HG03354 (cell line): ENCODE measurements around the gene AKNAD1.

ENCODE experiments used
- ATAC-seq: cut with Tn5 transposase; IDR thresholded peaks from one replicate; pipeline ENCODE4 v1.9.1; 2021; ENCODE audit warnings: mild to moderate bottlenecking; ENCODE audit not compliant: unreplicated experiment, poor library complexity, severe bottlenecking

The AKNAD1 gene

DNA sequence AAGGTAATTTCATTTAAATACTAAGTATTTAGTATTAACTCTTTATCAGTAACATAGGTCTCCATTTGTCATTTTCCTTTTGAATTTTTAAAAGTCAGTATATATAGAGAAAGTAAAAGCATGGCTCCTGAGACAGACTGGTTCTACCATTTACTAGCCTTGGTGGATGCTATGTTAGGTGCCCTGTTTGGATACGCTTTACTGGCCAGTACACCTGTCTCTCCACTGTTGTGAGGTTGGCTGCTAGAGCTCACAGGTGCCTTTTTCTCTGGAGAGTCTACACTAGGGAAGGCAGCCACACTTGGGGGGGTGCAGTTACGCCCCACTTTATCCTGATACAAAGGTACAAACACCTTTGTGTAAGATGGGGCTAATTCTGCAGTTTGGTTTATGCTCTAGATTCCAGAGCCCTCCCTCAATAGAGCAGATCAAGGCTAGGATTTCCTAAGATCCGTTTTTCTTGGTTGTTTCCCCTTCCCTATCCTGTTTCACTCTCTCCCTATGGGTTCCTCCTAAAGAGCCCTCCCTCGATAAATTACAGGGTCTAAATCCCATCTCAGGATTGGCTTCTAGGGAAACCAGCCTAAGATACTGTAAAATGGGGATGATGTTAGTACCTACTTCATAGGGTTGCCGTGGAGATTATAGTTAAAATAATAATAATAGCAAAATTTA is 14.3 kb upstream of the AKNAD1 start:
- no peak for ATAC-seq

DNA sequence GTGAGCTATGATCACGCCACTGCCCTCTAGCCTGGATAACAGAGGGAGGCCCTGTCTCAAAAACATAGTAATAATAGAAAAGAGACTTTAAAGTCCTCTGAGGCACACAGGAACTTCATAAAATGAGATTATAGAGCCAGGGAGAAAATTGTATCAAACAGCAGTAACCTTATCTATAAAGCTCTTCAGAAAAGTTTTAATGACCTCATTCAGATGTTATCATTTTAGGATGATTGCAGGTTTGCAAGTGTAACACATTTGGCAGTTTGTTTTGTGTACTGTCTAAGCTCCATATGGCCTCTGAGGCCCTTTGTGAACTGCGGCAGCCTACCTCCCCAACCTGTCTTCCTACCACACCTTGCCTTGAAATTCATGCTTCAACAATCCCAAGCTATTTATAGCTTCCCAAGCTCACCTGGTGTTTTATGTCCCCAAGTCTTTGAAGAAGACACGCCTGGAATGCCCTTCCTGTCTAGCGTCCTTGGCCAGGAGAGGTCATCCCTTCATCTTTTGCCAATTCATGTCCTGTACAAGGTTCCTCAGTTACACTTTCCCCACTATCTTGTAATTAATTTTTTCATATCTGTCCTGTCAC is 8.5 kb upstream of the AKNAD1 start:
- no peak for ATAC-seq

DNA sequence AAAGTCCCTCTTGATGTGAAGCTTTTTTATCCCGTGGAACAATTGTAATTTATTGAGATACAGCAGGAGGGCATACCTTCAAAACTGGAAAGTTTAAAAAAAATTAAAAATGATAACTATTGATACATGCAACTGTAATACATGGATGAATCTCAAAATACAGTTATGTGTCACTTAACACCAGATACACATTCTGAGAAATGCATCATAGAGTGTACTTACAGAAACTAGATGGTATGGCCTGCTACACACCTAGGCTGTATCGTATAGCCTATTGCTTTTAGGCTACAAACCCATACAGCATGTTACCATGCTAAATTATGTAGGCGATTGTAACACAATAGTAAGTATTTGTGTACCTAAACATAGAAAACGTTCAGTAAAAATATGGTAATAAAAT is 7.1 kb upstream of the AKNAD1 start:
- ATAC-seq = no peak

DNA sequence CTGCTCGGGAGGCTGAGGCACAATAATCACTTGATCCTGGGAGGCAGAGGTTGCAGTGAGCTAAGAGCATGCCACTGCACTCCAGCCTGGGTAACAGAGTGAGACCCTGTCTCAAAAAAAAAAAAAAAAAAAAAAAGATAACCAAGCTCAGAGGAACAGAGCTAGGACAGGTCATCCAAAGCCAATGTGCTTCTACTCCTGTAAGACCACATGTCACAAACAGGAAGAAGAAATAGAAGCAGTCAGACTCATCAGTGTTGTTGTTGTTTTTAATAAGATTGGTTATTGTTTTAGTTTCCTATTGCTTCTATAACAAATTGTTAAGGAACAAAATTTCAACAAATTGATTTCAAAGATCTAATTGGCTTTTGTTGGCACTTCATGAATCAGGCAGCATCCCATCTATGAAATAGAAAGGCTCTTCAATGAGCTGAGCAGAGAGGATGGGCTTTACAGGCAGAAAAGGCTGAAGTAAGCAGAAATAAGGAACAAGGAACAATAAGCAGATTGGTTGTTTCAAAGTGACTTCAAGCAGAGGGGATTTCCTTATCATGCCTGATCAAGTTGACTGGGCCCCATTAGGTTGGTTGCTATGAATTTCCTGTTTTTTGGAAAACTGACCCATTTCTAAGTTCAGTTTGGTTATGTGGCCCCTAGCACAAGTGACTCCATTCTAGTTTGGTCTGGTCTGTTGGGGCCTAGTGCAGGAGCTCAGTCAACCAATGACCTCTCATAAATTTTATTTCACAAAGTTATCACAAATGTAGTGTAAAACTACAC is 6.0 kb upstream of the AKNAD1 start:
- ATAC-seq = no peak

DNA sequence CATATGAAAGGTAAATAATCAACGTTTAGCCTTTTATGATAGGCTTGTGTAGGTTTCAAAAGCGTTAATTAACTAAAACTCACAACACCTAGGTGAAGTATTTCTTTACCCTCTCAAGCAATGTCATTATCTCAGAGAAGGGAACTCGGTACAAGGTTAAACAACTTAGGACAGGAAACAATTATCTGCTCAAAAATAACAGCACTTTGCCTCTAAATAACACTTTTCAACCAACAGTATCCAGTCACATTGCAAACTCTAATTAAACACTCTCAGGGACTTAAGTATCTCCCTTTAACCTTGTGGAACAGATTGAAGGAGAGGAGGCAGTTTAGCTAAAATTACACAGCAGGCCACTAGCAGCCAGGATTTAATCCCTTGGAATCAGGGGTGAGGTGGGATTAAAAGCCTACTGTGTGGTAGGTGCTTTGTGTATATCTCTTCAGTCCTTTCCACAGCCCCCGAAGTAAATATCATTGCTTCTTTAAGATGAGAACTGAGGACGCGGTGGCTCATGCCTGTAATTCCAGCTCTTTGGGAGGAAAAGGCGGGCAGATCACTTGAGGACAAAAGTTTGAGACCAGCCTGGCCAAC is 5.2 kb upstream of the AKNAD1 start:
- no peak for ATAC-seq

DNA sequence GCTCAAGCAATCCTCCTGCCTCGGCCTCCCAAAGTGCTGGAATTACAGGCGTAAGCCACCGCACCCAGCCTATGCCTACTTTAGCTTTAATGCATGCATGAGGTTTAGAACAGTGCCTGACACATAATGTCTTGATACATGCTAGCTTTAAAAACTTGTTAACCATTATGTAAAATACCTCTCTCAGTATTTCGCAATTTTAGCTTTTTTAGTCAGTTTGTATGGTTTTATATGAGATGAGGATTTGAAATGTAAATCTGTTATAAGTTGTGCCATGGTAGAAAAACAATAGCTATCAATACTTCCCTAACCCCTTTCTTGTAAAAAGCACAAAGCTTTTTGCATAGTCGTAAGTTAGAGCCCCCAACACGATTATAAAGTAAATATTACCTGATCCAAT is 4.7 kb upstream of the AKNAD1 start:
- ATAC-seq = no peak

DNA sequence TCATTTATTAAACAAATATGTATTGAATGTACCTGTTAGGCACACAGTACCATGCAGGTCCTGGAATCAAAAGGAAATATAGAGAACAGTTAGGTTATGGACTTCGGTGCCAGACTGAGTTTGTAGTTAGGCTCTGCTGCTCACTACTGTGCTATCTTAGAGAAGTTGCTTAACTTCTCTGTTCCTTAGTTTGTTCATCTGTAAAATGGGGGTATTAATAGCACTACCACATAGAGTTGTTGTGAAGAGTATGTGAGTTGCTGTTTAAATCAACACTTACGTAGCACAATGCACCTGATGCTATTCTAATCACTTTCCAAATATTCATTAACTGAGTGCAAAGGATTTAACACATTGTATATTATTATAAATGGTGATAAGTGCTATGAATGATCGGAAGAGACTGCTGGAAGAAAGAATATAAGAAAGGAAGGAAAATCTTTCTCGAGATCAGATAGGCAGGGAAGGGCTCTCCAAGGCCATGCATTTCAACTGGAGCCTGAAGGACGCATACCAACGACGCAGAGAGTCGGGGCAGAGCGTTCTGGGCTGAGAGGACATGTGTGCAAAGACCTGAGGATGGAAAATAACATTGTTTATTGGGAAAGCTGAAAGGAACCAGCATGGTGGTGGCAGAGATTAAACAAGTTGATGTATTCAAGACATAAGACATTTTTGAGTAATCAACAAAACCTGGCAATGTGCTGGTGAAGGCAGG is 3.5 kb upstream of the AKNAD1 start:
- ATAC-seq = no peak

DNA sequence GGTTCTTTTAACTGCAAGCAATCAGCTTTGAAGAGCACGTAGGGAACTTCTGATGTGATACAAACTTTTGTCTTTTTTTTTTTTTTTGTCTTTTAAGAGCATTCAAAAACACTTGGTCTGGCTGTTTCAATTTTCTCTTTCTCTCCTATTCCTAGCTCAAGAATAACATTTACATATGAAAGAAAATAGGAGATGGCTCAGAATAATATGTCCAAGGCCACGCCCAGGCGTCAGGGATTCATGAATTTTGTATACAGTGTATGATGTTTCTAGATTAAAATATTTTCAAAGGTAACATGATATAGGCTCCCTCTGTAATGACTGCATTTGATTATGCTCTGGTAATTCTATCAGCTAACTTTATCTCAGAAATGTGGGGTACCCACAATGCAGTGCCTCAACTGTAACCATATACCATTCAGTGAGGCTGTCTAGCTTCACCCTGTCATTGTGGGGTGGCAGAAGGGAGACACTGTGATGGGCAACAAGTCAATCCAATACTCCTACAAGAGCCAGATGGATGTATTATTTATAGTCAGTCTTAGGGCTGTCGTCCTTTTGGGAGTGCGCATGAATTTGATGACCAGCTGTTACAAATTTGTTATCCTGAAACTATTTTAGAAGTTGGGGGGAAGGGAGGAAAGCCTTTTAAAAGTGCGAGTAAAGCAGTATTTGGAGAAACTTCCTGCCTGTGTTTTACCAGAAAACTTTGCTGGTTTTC is 1.5 kb upstream of the AKNAD1 start:
- ATAC-seq = no peak

DNA sequence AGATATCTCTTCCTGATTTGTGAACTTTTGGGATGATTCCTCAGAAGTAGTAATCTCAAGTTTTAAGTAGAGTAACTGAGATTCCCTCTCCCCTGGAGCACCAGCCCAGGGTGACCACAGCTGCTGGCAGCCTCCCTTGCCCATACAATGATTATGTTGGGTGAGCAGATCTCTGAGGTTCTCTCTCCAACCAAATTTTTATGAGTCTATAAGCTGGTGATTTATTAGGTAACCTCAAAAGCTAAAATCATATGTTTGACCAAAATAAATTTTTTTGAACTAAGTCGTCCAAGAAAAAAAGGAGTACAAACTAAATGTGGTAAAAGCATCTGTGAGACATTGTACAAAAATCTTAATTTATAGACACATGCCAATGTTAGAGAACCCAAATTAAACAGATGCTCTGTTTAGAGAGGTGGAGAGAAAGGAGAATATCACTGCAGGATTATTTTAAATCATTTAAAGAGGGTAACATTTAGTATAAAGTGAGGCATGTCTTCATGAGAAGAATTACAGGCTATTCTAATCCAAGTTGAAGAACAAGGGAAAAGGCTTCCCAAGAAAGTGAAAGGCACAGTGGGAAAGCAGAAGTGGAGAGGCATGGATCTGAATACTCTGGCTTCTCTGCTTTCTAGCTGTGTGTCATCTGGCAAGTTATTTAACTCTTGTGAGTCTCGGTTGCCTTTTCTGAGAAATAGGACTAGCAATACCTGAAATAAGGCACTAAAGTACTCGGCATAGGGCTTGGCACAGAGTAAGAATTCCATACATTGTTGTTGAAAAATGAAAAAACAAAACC is 2.5 kb downstream of the AKNAD1 start:
- no peak for ATAC-seq

DNA sequence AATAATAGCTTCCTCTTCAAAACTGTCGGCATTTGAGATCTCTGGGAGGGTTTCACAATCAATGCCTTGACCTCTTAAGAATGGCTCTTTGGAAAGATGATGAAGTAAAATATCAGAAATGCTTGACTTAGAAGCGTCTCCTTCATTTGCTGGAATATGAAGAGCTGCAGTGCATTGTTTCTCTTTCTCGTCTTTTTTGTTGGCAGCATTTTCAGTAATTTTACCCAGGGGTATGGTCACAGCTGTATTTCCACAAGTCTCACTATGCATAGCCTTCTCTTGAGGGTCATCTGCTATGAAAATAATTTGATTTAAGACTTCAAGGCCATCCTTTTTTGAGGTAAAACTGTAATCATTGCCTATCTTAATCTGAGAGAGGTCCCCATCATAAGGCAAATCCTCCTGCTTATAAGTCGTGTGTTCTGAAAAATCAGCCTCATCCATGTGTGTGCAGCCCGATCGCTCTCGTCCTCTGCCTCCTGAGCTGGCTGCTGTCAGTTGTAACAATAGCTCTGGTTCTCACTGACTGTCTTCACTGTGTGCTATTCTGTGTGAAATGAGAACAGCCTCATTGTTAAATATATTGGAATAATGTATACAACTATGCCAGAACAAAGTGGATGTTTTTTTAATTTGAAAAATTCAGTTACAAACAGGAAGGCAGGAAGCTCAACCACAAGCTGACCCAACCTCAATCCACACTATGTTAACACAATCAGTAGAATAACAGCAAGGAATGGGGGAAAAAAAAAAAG is 4.5 kb downstream of the AKNAD1 start:
- ATAC-seq = no peak

DNA sequence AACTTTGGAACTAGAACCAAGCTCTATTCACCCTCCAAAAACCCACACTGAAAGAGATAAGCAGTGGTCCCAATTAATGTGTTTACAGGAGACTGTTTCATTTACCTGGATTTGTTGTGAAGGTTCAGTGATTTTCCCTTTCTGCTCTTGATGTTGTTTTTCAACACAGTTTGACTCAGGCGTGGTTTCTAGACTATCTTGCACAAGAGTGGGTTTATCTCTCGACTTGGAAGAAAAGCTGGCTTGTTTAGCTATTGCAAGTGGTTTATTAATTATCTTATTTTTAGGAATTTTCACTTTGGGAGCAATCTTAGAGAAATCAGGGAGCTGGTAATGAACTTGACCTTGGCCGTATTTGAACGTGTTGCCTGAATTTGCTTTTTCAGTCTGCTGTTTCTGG is 5.3 kb downstream of the AKNAD1 start:
- ATAC-seq = no peak

DNA sequence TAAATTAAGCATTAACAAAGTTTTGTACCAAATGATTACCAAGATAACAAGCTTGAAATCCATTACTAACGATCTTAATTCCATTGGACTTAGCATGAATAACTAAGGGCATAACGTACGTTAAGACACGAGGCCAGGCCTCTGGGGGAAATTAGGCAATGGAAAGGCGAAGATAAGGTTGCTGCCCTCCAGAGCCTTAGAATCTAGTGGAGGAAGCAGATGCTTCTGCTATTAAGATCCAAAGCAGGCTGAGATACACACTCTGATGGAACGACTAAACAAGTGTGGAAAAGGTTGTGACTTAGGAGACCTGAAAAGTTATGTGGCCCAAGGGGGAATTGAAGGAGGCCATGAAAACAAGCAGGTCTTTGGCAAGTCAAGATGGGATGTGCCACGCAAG is 6.0 kb downstream of the AKNAD1 start:
- no peak for ATAC-seq

DNA sequence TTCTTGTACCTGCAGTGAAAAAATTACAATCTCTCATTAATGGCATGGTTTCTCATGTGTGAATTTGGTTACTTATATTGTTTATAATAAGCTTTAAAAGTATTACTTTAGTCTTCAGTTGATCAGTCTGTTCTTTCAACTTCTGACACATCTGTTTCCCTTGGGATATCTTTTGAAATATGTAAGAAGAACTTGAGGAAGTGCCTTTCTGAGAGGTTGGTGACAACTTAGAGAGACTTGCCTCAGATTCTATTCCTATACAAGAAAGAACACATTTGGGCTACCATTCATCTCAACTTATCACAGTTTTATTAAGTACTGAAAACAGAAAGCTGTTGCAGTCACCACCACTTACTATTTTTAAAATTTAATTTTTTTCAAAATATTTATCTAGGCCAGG is 8.1 kb downstream of the AKNAD1 start:
- ATAC-seq = no peak

DNA sequence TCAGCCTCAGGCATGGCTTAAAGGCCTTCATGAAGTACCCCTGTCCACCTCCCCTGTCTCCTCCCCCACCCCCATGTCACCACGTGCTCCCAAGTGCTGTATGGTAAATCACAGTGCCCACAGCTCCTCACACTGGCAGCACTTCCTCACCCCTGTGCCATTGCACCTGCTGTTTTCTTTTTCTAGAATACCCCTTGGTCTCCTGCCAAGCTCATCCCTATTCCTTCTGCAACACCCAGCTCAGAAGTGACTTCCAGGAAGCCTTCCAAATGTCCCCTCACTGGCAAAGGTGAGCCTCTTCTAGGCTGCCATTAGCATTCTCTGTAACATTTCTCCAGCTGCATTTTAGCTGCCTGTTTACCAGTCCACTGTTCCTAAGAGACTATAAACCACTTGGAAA is 9.4 kb downstream of the AKNAD1 start:
- ATAC-seq = no peak

DNA sequence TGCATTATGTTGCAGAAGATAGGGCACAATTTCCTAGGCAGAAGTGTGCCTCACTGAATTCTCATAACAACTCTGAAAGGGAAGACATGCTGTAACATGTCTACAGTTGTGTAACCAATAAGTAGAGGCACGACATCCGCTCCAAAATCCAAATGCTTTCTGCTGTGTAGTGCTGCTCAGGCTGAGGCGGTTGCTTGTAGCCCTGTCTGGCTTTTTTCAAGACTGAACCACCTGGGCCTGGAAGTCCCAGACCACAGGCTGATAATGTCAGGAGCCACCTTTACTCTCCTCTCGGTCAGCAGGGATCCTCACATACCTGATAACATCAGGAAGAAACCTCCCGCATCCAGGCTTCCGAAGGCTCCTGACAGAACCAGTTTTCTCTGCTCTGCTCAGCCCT is 10.9 kb downstream of the AKNAD1 start:
- no peak for ATAC-seq

DNA sequence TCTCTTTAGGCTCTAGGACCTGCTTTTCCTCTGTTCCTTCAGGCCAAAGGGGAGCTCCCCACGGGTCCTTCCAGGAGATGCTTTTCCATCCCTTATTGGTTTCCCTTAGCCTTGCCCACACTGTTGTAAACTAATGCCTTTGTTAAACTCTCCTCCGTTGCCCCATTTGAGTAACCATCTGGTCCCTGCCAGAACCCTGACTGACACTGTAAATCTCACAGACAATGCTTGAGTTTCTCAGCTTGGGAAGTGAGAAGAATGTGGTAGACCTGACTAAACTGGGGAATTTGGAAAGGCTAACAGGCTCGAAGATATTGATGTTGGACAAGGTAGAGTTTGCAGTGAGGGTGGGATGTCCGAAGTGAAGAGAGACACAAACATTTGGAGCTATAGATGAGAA is 11.4 kb downstream of the AKNAD1 start:
- ATAC-seq = no peak

DNA sequence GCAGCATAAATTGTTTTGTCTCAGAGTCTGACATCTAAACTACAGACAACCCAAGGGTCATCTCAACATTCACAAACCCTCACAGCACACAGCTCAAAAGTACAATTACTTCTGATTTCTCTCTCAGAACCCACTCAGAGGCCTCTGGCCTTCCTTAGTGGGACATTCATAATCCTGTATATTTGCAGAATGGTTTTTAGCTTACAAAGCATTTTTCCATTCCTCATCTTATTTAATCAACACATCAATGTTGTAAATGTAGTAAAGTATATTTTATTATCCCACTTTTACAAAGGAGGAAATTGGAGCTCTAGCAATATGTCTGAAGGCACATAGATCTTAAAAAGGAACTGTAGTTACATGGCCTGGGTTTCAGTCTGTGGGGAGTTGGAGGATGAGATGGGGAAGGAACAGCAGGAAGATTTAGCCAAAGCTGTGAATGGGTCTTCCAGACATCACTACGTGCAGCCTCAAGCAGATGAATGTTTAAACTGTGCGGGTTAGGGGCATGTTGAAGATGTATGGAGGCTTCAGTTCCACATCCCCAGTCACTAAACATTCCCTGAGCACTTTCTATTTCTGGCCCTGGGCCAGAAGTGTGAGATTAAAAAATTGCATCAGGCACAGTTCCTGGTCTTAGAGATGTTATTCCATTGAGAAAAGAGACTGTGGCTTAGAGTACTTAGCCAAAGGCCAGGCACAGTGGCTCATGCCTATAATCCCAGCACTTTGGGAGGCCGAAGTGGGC is 13.3 kb downstream of the AKNAD1 start:
- ATAC-seq = no peak
